C4-2B (cell line): ENCODE results near the gene ITPA.

ENCODE experiments used
- H3K27ac ChIP-seq: fragments of 450-650 bp; 2 replicates; pipeline ENCODE4 v1.5.1; 2017
- CTCF ChIP-seq: fragments of 450-650 bp; conservative IDR thresholded peaks from 2 replicates; pipeline ENCODE4 v1.5.1; 2017; ENCODE audit warnings: mild to moderate bottlenecking
- ZFX ChIP-seq: fragments of 450-650 bp; IDR thresholded peaks from 2 replicates; pipeline ENCODE4 v1.6.1; 2017

Gene ITPA

GRCh38 chr20:3164763-3165410 lies 44.4 kb upstream of the ITPA start:
- TF ChIP-seq CTCF (no peak), ZFX (no peak)
- H3K27ac ChIP-seq, result no peak overlapping the region

DNA sequence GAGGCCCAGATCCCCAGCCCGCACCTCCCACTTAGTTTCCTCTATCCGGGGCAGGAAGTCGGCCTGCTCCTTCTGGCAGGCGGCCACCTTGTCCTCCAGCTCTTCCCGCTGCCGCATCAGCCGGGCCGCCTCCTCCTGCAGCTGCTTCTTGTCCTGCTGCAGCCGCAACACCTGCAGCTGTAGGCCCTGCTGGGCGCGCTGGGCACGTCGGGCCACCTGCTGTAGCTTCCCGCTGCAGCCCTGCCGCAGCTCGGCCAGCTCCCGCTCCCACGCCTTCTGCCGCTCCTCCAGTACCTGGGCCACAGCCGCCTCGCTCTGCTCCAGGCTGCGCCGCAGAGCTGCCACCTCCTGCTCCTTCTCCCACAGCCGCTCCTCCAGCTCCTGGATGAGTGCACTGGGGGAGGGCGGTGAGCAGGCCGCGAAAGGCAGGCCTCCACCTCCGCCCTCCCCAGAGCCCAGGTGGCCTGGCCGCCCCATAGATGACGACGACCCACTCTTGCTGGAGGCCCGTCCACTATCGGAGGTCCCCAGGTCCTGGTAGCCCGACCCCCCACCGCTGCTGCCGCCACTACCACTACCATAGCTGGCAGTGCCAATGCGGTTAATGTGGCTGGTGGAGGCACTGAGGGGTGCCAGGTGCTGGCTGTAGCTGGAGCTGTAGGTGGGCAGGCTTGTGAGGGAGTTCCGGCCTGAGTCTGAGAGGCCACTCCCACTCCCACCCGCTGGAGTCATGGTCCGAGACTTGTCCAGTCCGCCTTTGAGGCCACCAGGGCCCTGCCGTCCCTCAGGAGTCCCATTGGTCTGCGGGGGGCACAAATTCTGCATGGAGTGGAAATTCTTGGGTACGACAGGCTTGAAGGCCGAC lies 43.6 kb upstream of the ITPA start:
- TF ChIP-seq ZFX (no peak), CTCF (no peak)
- H3K27ac ChIP-seq, result no peak overlapping the region

DNA sequence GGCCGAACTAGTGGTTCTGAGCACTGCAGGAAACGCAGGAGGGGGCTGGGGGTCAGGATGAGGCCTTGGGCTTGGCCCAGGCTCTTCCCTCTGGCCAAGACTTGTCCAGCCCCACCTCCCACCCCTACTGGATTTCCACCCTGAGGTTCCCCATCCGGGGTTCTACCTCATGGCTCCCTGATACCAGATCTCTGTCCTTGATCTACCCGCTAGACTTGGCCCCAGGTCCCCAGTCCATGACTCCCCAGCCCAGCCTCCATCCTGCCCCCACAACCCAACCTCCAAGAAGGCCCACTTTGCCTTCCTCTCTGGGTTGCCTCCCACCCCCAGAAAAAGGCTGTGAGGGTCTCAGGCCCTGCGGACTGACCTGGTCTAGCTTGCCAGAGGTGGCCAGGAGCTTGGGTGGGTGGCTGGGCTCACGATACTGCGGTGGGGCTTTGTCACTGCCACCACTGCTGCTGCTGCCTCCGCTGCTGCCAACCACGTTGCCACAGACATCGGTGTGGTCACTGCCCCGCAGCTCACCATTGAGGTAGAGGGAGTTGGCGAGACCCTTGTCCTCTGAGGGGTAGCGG lies 42.9 kb upstream of the ITPA start:
- no peak for TF ChIP-seq CTCF
- no peak for TF ChIP-seq ZFX
- no peak overlapping the region for H3K27ac ChIP-seq

GRCh38 chr20:3166913-3167342 lies 42.4 kb upstream of the ITPA start:
- no peak overlapping the region for H3K27ac ChIP-seq
- TF ChIP-seq CTCF, result no peak
- no peak for TF ChIP-seq ZFX

DNA sequence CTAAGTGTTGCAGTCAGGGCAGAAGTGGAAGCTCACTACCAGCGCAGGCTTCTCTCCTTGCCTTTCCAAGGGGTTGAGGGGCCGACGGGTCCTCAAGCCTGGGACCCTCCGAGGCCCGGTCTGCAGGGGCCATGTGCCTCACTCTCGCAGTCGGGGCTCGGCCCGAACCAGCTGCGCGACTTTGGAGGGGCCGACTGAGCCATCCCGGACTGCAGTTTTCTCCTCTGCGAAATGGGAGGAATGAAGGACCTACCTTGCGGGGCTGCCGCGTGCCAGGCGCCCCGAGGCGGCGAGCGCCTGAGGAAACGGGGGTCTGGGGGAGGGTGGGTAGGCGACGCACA lies 41.6 kb upstream of the ITPA start:
- no peak overlapping the region for H3K27ac ChIP-seq
- no peak for TF ChIP-seq CTCF

GRCh38 chr20:3168079-3168828 lies 41.0 kb upstream of the ITPA start:
- TF ChIP-seq CTCF (no peak), ZFX (no peak)
- H3K27ac ChIP-seq, result no peak overlapping the region
